AG20443 (cell line): ENCODE measurements around the gene PLCB3.
"Not testable (repeated sequence)": the region's sequence is repeated elsewhere in the genome, so short reads cannot be mapped to it uniquely, and the experiment has no call there.

ENCODE experiments used
- DNase-seq: peaks from one replicate; pipeline ENCODE4 v3.0.0; 2012; ENCODE audit warnings: low spot score, mixed read lengths

PLCB3 gene

DNA sequence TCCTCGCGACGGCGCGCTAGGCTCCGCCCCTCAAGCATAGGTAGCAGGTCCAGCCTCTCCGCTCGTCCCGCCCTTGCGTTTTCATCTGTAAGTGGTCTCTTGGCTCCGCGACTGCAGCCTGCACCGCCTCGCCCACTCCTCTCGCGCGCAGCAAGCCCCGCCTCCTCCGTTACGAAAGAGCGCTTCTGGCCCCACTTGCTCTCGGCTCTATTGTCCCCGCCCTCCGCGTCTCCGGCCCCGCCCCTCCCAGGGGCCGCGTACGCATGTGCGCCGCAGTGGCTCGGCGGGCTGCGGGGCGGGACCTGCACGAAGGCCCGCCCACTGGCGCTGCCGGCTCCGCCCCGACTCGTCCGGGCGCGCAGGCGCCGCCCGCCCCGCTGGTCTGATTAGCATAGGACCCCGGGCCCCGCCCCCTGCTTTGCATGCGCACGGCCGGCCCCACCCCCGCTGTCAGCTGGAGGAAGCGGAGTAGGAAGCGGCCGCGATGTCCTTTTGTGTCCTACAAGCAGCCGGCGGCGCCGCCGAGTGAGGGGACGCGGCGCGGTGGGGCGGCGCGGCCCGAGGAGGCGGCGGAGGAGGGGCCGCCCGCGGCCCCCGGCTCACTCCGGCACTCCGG lies 53.9 kb downstream of the PLCB3 start, which contains the start of gene ESRRA:
Gene ESRRA, plus strand, starts transcription at position 450 of the 616 bp plus-strand sequence. CDS start 1,656 bp downstream, outside the sequence.
- DNase-seq: peak; percentile 100

- DNase-seq: no peak
These were observed 54.6 kb downstream of the PLCB3 start for GRCh38 chr11:64305691-64306562.

- DNase-seq: no peak
These were observed 55.2 kb downstream of the PLCB3 start for GRCh38 chr11:64306563-64306875.

- DNase-seq: no peak
These were observed 55.7 kb downstream of the PLCB3 start for GRCh38 chr11:64306876-64307622.

DNA sequence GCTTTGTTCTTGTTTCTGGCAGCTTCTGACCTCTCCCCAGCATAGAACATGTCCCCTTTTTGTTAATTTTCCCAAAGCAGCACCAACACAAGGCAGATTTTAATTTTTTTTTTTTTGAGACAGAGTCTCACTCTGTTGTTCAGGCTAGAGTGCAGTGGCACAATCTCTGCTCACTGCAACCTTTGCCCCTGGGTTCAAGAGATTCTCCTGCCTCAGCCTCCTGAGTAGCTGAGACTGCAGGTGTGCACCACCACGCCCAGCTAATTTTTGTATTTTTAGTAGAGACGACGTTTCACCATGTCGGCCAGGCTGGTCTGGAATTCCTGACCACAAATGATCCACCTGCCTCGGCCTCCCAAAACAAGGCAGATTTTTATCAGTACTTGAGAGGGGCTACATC lies 56.5 kb downstream of the PLCB3 start:
- DNase-seq: not testable (repeated sequence)

GRCh38 chr11:64312947-64313346 lies 61.6 kb downstream of the PLCB3 start:
- DNase-seq: no peak

DNA sequence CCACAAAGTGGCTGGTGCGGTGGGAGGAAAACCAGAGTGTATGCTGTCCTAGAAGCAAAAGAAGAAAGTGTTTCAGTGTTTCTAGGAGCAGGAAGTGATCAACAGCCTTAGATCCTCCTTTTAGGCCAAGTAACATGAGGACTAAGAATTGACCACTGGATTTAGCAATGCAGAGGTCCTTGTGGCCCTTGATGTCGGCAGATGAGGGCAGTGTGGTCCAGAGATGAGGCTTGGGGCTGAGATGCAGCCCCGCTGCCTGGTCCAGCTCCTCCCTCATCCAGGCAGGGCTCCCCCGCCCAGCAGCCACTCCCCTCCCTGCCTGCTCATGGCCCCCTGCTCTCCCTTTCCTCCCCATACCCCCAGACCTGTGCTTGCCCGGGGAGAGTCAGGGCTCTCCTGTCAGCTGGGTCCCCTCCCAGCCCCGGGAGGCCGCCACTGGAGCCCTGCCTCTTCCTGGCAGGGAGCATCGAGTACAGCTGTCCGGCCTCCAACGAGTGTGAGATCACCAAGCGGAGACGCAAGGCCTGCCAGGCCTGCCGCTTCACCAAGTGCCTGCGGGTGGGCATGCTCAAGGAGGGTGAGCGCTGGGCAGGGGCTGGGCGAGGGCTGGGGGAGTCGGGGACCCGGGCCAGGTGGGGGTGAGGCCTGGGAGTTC lies 62.3 kb downstream of the PLCB3 start:
- DNase-seq: peak; percentile 69

GRCh38 chr11:64314146-64314804 lies 62.9 kb downstream of the PLCB3 start:
- DNase-seq: no peak

- DNase-seq: no peak
These were observed 63.7 kb downstream of the PLCB3 start for GRCh38 chr11:64314805-64315561.

GRCh38 chr11:64315667-64316526 lies 64.6 kb downstream of the PLCB3 start:
- not testable (repeated sequence) for DNase-seq

GRCh38 chr11:64316672-64317324 lies 65.5 kb downstream of the PLCB3 start:
- no peak for DNase-seq

GRCh38 chr11:64317325-64317960 lies 66.1 kb downstream of the PLCB3 start, which contains the start of gene TRMT112:
Gene TRMT112 (minus strand): TSS chr11:64317559. CDS start chr11:64317526, 33 bp downstream.
- peak; percentile 89 for DNase-seq

- peak; percentile 98 for DNase-seq
These were observed 66.8 kb downstream of the PLCB3 start, which contains the start of gene PRDX5 for GRCh38 chr11:64317961-64318765. Gene PRDX5 (plus strand): TSS chr11:64318121. CDS start chr11:64318216, 95 bp downstream.
